NCI-H187 treated with DMSO at 0.1 percent for 48 hours (cell line): ENCODE measurements around the gene MDM4.

Source experiments
- DNase-seq: peaks from one replicate; lab custom pipeline; 2025; lab: John Stamatoyannopoulos, UW

Gene MDM4

GRCh38 chr1:204491655-204492054 lies 24.6 kb upstream of the MDM4 start:
- DNase-seq, result no peak

- DNase-seq, result no peak
Measured at GRCh38 chr1:204493145-204493983, 22.8 kb upstream of the MDM4 start.

GRCh38 chr1:204493984-204494280 lies 22.3 kb upstream of the MDM4 start:
- no peak for DNase-seq

GRCh38 chr1:204494281-204495077 lies 21.7 kb upstream of the MDM4 start, which contains the start of gene PIK3C2B:
PIK3C2B (minus strand) TSS chr1:204494805; CDS start chr1:204469802, 25,003 bp downstream.
- DNase-seq, result peak; percentile 83

- no peak for DNase-seq
Measured at GRCh38 chr1:204495078-204495753, 21.0 kb upstream of the MDM4 start.

- DNase-seq, result no peak
Measured at GRCh38 chr1:204495777-204496176, 20.4 kb upstream of the MDM4 start.

- DNase-seq, result no peak
Measured at GRCh38 chr1:204498981-204499380, 17.2 kb upstream of the MDM4 start.

GRCh38 chr1:204499511-204500468 lies 16.4 kb upstream of the MDM4 start:
- DNase-seq, result no peak

- no peak for DNase-seq
Measured at GRCh38 chr1:204502241-204502640, 14.0 kb upstream of the MDM4 start.

- DNase-seq, result peak; percentile 89
Measured at GRCh38 chr1:204503122-204503912, 12.9 kb upstream of the MDM4 start.

- DNase-seq, result peak; percentile 16
Measured at GRCh38 chr1:204503913-204504519, 12.2 kb upstream of the MDM4 start.

- no peak for DNase-seq
Measured at GRCh38 chr1:204505674-204506200, 10.5 kb upstream of the MDM4 start.

- peak; percentile 84 for DNase-seq
Measured at GRCh38 chr1:204506201-204506968, 9.8 kb upstream of the MDM4 start.

GRCh38 chr1:204506969-204507316 lies 9.3 kb upstream of the MDM4 start:
- DNase-seq, result peak; percentile 82

- peak; percentile 38 for DNase-seq
Measured at GRCh38 chr1:204507317-204508105, 8.7 kb upstream of the MDM4 start.

GRCh38 chr1:204509186-204509635 lies 7.0 kb upstream of the MDM4 start:
- no peak for DNase-seq

- no peak for DNase-seq
Measured at GRCh38 chr1:204511366-204511765, 4.8 kb upstream of the MDM4 start.

GRCh38 chr1:204513117-204513716 lies 3.0 kb upstream of the MDM4 start:
- no peak for DNase-seq
